GM20000 (cell line): ENCODE data around the gene MAST2.
"Not testable (repeated sequence)": the region's sequence is repeated elsewhere in the genome, so short reads cannot be mapped to it uniquely, and the experiment has no call there.

ENCODE experiments used
- DNase-seq: peaks from one replicate; pipeline ENCODE4 v3.0.0; 2012; ENCODE audit warnings: low spot score
- TF ChIP-seq, protein P1 (sequence below): IDR thresholded peaks from 2 replicates; pipeline ENCODE4 v1.5.1; 2012; ENCODE audit warnings: mild to moderate bottlenecking, control low read depth; ENCODE audit errors: extremely low read depth, missing control alignments

The MAST2 gene

DNA sequence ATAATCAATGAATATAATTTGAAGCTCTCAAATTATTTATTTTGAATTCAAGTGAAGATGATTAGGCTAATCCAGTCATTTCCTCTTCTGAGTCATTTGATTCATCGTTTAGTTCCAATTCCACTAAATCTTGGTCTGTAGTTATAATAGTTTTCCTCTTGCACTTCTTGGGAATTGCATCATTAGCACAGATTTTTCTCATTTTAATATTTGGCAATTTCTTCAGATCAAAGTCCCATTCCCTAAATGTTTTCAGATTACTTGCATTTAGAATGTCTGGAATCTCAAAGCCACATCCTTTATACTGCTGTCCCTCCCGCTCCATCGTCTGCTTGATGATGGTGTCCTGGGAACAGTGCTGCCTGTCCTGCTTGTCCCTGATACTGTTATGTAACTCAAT, 43.5 kb downstream of the MAST2 start:
- DNase-seq: no peak
- TF ChIP-seq, protein P1, sequence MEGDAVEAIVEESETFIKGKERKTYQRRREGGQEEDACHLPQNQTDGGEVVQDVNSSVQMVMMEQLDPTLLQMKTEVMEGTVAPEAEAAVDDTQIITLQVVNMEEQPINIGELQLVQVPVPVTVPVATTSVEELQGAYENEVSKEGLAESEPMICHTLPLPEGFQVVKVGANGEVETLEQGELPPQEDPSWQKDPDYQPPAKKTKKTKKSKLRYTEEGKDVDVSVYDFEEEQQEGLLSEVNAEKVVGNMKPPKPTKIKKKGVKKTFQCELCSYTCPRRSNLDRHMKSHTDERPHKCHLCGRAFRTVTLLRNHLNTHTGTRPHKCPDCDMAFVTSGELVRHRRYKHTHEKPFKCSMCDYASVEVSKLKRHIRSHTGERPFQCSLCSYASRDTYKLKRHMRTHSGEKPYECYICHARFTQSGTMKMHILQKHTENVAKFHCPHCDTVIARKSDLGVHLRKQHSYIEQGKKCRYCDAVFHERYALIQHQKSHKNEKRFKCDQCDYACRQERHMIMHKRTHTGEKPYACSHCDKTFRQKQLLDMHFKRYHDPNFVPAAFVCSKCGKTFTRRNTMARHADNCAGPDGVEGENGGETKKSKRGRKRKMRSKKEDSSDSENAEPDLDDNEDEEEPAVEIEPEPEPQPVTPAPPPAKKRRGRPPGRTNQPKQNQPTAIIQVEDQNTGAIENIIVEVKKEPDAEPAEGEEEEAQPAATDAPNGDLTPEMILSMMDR: no peak

DNA sequence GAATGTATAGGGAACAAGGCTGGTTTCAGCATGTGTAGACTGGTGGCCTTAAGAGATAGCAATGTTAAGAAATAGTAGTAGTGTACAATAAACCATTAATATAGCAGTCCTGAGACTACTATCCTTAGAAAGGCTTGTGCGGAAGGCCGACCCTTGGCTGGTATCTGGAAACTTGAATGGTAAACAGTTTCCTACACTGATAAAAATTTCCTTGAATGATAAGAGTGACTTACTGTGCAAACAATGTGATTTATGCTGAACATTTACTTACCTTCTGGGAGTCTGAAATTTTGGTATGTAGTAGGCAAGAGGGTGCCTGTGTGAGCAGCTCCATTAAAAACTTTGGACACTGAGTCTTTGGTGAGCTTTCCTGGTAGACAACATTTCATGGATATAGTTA, 44.7 kb downstream of the MAST2 start:
- DNase-seq: no peak
- TF ChIP-seq, protein P1: no peak

DNA sequence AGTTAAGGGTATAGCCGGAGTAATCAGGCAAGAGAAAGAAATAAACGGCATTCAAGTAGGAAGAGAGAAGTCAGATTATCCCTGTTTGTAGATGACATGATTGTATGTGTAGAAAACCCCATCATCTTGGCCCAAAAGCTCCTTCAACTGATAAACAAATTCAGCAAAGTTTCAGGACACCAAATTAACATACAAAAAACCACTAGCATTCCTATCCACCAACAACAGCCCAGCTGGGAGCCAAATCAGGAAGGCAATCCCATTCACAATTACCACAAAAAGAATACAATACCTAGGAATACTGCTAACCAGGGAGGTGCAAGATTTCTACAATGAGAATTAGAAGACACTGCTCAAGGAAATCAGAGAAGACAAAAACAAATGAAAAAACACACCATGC, 45.3 kb downstream of the MAST2 start:
- TF ChIP-seq, protein P1: no peak
- no peak for DNase-seq

DNA sequence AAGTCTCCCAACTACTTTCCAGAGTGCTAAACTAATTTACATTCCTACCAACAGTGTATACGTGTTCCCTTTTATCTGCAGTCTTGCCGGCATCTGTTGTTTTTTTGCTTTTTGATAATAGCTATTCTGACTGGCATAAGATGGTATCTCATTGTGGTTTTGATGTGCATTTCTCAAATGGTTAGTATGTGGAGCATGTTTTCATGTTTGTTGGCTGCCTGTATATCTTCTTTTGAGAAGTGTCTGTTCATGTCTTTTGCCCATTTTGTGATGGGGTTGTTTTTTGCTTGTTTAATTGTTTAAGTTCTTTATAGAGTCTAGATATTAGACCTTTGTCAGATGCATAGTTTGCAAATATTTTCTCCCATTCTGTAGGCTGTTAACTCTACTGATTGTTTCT, 46.6 kb downstream of the MAST2 start:
- TF ChIP-seq, protein P1: no peak
- no peak for DNase-seq

DNA sequence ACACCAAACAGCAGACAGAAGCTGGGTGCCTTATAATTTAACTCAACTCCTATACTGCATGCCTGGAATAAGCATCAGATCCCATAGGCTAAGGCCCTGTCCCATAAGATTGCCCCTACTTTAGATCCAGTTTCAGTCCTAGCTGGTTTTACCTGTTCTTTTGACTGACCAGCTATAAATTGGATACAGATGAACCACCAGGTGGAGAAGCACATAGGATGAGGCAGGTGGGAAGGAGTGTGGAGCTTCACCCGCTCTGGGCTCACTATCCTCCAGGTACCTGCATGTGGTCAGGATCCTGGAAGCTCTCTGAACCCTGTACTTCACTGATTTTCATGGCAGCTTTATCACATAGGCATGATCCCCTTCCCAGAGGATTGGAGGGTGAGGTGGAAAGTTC, 51.3 kb downstream of the MAST2 start:
- DNase-seq: no peak
- TF ChIP-seq, protein P1: no peak

DNA sequence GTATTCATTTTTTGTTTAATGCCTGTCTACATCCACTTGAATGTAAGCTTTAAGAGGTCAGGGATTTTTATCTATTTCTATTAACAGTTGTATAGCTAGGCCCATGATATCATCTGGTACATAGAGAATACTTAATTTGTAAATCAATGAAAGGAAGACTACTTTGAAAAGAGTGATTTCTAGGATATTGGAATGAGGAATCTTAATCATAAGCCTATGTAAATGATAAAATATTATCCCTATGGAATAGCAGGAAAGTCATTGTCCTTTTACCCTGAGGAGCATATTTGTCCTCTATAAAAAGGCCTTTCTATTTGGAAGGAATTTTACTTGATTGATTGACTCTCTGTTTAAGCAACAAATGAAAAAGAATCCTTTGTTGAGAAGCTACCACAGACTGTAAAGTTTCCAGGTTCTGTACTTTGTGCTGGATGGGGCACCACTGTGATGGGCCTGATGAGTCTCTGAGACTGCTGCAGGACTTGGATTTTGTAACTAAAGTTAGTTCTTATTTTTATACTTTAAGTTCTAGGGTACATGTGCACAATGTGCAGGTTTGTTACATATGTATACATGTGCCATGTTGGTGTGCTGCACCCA, 53.8 kb downstream of the MAST2 start:
- TF ChIP-seq, protein P1: no peak

DNA sequence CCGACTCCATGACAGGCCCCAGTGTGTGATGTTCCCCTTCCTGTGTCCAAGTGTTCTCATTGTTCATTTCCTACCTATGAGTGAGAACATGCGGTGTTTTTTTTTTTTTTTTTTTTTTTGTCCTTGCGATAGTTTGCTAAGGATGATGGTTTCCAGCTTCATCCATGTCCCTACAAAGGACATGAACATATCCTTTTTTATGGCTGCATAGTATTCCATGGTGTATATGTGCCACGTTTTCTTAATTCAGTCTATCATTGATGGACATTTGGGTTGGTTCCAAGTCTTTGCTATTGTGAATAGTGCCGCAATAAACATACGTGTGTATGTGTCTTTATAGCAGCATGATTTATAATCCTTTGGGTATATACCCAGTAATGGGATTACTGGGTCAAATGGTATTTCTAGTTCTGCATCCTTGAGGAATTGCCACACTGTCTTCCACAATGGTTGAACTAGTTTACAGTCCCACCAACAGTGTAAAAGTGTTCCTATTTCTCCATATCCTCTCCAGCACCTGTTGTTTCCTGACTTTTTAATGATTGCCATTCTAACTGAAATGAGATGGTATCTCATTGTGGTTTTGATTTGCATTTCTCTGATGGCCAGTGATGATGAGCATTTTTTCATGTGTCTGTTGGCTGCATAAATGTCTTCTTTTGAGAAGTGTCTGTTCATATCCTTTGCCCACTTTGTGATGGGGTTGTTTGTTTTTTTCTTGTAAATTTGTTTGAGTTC, 54.5 kb downstream of the MAST2 start:
- DNase-seq: not testable (repeated sequence)

More for the DNA sequence above, 53.8 kb downstream of the MAST2 start:
- DNase-seq: no peak

DNA sequence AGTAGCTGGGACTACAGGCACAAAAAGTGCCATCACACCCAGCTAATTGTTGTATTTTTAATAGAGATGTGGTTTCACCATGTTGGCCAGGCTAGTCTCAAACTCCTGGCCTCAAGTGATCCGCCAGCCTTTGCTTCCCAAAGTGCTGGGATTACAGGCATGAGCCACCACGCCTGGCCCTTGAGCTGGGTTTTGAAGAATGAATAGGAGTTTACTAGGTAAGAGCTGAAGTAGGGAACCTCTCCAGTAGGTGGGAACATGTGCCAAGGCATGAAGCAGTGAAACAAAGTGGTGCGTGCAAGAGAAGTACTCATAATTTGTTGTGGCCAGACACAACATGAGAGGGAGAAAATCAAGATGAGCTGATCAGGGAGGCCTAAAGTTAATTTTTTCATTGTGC, 55.8 kb downstream of the MAST2 start:
- DNase-seq: no peak
- TF ChIP-seq, protein P1: no peak
